Measurements from ENCODE around the gene AGBL1.
"Not testable (repeated sequence)": the region's sequence is repeated elsewhere in the genome, so short reads cannot be mapped to it uniquely, and the experiment has no call there.

The AGBL1 gene

GRCh38 chr15:86106306-86106705 is 26.6 kb downstream of the AGBL1 start:
- H3K4me3 ChIP-seq (replicated peaks; ENCODE audit: low read depth, low read length) = no peak overlapping the region
- no peak for DNase-seq (ENCODE audit: extremely low read depth, insufficient read length)
- H3K27me3 ChIP-seq (replicated peaks; ENCODE audit: control insufficient read depth, insufficient read depth, low read length) = no peaks in the 10 kb centered on the region
- no peaks in the 10 kb centered on the region for H3K36me3 ChIP-seq (ENCODE audit: control insufficient read depth, insufficient read depth, low read length)
- no peak for TF ChIP-seq CTCF (IDR thresholded peaks at IDR 0.05; ENCODE audit: insufficient read depth, low read length, poor library complexity, severe bottlenecking)

DNA sequence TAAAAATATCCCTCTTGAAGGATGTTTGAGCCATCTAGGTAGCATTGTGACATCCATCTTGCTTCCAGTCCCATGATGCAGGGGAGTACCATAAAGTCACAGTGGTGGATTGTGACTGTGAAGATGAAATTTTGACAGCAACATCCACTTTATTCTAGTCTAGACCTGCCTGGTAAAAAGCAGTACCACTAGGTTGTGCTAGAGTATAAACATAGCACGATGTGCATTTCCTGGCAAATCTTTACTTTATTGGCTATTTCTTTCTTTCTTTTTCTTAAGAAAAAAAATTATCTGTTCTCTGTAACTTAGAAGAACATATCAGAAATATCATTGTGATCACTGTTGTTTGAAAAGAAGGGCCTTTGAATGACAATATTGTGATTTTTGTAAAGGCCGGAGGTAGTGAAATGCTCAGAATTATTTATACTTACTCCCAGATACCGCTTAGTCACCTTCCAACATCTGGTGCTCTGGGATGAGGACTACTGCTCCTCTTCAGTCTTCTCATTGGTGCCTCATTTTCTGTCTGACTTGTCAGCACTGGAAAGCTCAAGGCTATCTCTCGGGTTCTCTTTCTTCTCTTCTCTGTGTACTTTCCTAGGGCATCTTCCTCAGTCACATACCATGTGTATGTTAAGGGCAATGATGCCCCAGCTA is 35.6 kb downstream of the AGBL1 start:
- Histone ChIP-seq H3K36me3 (ENCODE audit: control insufficient read depth, insufficient read depth, low read length) (no peaks in the 10 kb centered on the region), H3K27me3 (replicated peaks; ENCODE audit: control insufficient read depth, insufficient read depth, low read length) (no peaks in the 10 kb centered on the region), H3K4me3 (replicated peaks; ENCODE audit: low read depth, low read length) (no peak overlapping the region)
- TF ChIP-seq CTCF (IDR thresholded peaks at IDR 0.05; ENCODE audit: insufficient read depth, low read length, poor library complexity, severe bottlenecking) = peak; percentile 25
- DNase-seq (ENCODE audit: extremely low read depth, insufficient read length) = no peak

DNA sequence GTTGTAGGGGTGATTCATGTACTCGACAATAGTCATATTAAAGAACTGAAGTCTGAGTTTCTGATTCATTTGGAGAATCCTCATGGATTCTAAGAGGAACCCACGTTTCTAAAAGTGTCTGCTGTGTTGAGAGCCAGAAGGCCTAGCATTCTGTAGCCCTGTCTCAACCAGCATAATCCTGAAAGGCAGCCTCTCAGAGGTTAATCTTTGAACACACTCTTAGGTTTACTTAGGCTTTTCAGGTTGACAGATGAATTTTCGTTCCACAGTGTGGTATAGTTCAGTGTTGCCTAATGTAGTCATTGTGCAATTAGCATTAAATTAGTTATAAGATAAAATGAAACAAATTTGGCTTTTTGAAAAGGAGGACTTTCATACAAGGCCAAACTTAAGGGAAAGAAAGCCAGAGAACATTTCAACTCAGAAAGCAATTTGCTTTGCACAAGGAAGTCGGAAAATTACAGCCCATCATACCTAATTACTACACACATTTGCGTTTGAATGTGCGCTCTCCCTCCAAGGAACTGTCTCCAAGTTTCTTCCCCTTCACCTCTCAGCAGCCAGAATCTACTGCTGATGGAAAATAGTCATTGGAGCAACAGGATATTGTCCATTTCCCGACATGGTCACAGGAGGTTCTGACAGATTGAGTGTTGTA is 42.0 kb downstream of the AGBL1 start:
- no peak overlapping the region for H3K4me3 ChIP-seq (replicated peaks; ENCODE audit: low read depth, low read length)
- no peaks in the 10 kb centered on the region; the same call in 1 of the 2 replicates for H3K27me3 ChIP-seq (replicated peaks; ENCODE audit: control insufficient read depth, insufficient read depth, low read length)
- H3K36me3 ChIP-seq (ENCODE audit: control insufficient read depth, insufficient read depth, low read length) = no peaks in the 10 kb centered on the region
- DNase-seq (ENCODE audit: extremely low read depth, insufficient read length) = no peak
- TF ChIP-seq CTCF (IDR thresholded peaks at IDR 0.05; ENCODE audit: insufficient read depth, low read length, poor library complexity, severe bottlenecking) = no peak

DNA sequence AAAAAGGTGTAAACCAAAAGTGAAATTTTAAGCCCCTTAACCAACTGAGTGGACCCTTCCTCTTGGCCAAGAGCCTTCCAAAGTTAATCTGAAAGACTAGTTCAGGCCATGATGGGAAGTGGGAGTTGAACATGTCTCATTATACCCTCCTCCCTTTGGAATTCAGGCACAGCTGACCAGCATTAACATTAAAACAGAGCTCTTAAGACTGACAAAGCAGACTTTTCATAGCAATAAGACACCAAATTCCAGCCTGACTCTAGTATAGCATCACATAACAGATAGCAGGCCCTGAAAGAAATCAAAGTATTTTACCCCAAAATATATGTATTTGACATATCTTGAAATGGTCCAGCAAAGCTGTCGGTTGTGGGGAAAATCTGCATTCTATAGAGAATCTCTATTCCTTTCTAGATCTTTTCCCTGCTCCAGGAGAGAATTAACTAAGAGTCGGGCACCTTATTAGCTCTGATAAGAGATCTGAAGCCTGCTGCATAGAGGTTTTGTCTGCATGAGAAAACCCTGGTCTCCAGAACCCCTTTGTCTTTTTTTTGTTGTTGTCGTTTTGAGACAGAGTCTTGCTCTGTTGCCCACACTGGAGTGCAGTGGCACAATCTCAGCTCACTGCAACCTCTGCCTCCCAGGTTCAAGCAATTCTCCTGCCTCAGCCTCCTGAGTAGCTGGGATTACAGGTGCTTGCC is 43.2 kb downstream of the AGBL1 start:
- H3K4me3 ChIP-seq (replicated peaks; ENCODE audit: low read depth, low read length); H3K27me3 ChIP-seq (replicated peaks; ENCODE audit: control insufficient read depth, insufficient read depth, low read length); DNase-seq (ENCODE audit: extremely low read depth, insufficient read length); H3K36me3 ChIP-seq (ENCODE audit: control insufficient read depth, insufficient read depth, low read length): not testable (repeated sequence)

DNA sequence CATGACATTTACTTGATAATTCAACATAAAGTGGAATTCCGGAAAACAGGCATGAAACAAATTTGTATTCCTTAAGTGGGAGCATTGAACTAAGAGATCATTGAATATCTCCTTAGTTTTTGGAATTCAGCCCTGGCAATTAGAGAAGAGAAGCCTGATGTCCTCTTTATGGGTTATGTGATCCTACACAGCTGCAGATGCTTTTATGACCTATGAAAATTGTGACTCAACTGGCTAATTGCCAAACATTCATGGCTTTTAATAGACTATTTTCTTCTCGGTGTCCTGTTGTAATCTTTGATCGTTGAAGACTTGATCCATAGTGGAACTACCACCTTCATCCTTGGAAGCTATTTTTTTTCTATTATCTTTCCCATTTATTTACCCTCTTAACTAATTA is 46.1 kb downstream of the AGBL1 start:
- no peak for DNase-seq (ENCODE audit: extremely low read depth, insufficient read length)
- Histone ChIP-seq H3K27me3 (replicated peaks; ENCODE audit: control insufficient read depth, insufficient read depth, low read length) (no peaks in the 10 kb centered on the region; the same call in 1 of the 2 replicates), H3K4me3 (replicated peaks; ENCODE audit: low read depth, low read length) (no peak overlapping the region), H3K36me3 (ENCODE audit: control insufficient read depth, insufficient read depth, low read length) (no peaks in the 10 kb centered on the region)
- no peak for TF ChIP-seq CTCF (IDR thresholded peaks at IDR 0.05; ENCODE audit: insufficient read depth, low read length, poor library complexity, severe bottlenecking)

DNA sequence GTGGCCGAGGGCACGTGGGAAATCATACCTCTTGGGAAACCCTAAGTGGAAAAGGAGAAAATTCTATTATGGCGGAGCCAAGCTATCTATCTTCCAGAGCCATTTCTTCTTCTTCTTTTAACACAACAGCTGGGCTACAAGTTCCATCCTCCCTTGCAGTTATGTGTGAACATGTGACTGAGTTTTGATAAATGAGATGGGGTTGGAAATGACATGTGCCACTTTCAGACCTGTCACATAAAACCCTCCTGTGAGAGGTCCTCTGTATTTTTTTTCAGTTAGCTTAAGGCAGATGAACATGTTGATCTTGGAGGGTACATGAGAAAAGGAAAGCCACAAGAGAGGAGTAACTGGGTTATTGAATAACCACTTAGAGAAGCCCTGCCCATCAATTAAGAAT is 47.9 kb downstream of the AGBL1 start:
- H3K4me3 ChIP-seq (replicated peaks; ENCODE audit: low read depth, low read length) = no peak overlapping the region
- no peak for TF ChIP-seq CTCF (IDR thresholded peaks at IDR 0.05; ENCODE audit: insufficient read depth, low read length, poor library complexity, severe bottlenecking)
- DNase-seq (ENCODE audit: extremely low read depth, insufficient read length) = no peak

More for the DNA sequence above, 47.9 kb downstream of the AGBL1 start:
- H3K27me3 ChIP-seq (replicated peaks; ENCODE audit: control insufficient read depth, insufficient read depth, low read length) = no peaks in the 10 kb centered on the region
- H3K36me3 ChIP-seq (ENCODE audit: control insufficient read depth, insufficient read depth, low read length) = no peaks in the 10 kb centered on the region
